Measurements from ENCODE around the gene TSPAN14. TPM values are rescaled to one million over a fixed set of nuclear protein-coding genes. Genes with fewer than 3 reads are reported as not detected.

Gene TSPAN14
- polyA plus RNA-seq, 1 donor (not counting 4 experiments of a cell fraction or from before 2014, with no cell fraction given): 71.1 TPM

DNA sequence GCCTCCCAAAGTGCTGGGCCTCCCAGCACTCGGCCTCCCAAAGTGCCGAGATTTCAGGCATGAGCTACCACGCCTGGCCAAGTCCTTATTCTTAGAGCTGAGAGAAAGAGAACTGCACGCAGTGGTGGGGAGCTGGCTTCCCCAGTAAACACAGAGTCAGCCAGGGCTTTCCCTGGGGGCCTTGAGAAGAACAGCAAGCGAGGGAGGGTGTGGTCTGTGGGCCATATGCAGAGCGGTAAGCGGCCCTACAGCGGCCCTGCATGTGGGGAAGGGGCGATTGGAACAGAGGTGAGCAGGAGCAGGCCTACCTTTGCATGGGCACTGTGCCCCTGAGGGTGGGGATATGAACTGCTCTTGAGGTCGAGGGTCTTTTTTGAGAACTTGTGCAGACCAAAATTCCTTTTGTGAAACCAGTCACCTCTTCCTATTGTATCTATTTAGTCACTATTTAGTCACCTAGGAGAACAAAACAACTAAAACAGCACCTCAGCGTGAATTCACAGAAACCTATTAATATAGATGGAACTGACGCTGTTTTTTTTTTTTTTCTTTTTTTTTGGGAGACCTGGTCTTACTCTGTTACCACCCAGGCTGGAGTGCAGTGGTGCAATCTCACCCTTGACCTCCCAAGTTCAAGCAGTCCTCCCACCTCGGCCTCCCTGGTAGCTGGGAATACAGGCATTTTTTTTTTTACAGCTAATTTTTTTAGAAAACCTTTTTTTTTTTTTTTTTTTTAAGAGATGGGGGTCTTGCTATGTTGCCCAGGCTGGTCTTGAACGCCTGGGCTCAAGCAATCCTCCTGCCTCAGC lies 46.7 kb downstream of the TSPAN14 start:
- Histone ChIP-seq H3K79me2 (ENCODE audit: control insufficient read depth, insufficient read depth, low read length) (peaks cover 75% of the 10 kb centered on the region), H4K20me1 (ENCODE audit: control insufficient read depth, extremely low read depth, insufficient read depth, low read length) (no peaks in the 10 kb centered on the region), H3K9ac (ENCODE audit: control insufficient read depth, extremely low read depth, insufficient read depth, low read length) (peak overlapping the region; percentile 67), H3K9me3 (ENCODE audit: control insufficient read depth, low read depth, low read length) (no peaks in the 10 kb centered on the region), H3K4me3 (ENCODE audit: control insufficient read depth in 2 of 3, extremely low read depth in 1 of 3, insufficient read depth in 2 of 3, low read depth in 1 of 3, low read length in 3 of 3) (no peak overlapping the region), H3K36me3 (ENCODE audit: control insufficient read depth in 2 of 2, extremely low read depth in 1 of 2, insufficient read depth in 2 of 2, low read length in 2 of 2) (peaks cover 4 to 19% of the 10 kb centered on the region in 2 experiments), H2AFZ (ENCODE audit: control insufficient read depth, low read length) (no peak overlapping the region), H3K4me1 (ENCODE audit: control insufficient read depth, extremely low read depth, insufficient read depth, low read length) (peaks cover 100% of the 10 kb centered on the region), H3K4me2 (ENCODE audit: control insufficient read depth, extremely low read depth, insufficient read depth, low read depth, low read length) (peak overlapping the region; percentile 48), H3K27ac (ENCODE audit: control insufficient read depth, insufficient read depth, low read length) (peak overlapping the region; percentile 89), H3K27me3 (ENCODE audit: control insufficient read depth, extremely low read depth, insufficient read depth, low read length) (no peaks in the 10 kb centered on the region), H3K9me1 (ENCODE audit: control insufficient read depth, extremely low read depth, insufficient read depth, low read length) (no peaks in the 10 kb centered on the region)
- dilution Hi-C loops (cut with MboI; ENCODE audit: extremely low pct_ligation_motif_present, low sequenced_read_pairs): no loop called here
- DNase-seq (ENCODE audit: low read depth, low spot score) (no peak), FAIRE-seq (no peak)
- TF ChIP-seq, protein P1, sequence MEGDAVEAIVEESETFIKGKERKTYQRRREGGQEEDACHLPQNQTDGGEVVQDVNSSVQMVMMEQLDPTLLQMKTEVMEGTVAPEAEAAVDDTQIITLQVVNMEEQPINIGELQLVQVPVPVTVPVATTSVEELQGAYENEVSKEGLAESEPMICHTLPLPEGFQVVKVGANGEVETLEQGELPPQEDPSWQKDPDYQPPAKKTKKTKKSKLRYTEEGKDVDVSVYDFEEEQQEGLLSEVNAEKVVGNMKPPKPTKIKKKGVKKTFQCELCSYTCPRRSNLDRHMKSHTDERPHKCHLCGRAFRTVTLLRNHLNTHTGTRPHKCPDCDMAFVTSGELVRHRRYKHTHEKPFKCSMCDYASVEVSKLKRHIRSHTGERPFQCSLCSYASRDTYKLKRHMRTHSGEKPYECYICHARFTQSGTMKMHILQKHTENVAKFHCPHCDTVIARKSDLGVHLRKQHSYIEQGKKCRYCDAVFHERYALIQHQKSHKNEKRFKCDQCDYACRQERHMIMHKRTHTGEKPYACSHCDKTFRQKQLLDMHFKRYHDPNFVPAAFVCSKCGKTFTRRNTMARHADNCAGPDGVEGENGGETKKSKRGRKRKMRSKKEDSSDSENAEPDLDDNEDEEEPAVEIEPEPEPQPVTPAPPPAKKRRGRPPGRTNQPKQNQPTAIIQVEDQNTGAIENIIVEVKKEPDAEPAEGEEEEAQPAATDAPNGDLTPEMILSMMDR (optimal IDR thresholded peaks at IDR 0.05 in 1 of 3, IDR thresholded peaks at IDR 0.05 in 1 of 3, conservative IDR thresholded peaks at IDR 0.05 in 1 of 3; ENCODE audit: extremely low read depth in 1 of 3, insufficient read depth in 2 of 3, low read length in 3 of 3): peak in 1 of 3 experiments; percentile 15
- no peak for TF ChIP-seq EZH2 (IDR thresholded peaks at IDR 0.05; ENCODE audit: low read length)

DNA sequence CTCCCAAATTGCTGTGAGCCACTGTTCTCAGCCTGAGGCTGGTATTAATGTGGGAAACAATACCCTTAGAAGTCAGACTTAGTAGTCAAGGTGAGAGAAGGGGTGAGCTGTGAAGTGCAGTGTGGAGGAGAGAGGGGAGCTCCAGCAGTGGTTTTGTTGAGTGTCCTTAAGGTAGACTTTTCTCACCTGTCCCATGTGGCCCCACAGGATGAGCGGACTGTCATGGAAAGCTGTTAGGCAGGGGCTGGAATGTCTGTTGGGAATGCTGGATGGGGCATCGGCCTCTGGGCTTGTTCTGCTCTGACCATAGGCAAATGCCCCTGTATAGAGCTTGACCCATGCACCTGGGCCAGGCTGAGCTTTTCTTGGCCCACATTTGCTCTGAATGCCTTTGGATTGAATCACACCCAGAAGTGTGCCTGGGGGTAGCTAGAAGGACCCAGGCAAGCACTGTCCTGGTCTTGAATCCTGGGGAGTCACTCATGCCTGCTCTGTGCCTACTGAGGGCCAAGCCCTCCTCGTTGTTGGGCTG lies 47.3 kb downstream of the TSPAN14 start:
- peaks cover 68% of the 10 kb centered on the region for H3K79me2 ChIP-seq (ENCODE audit: control insufficient read depth, insufficient read depth, low read length)
- no peaks in the 10 kb centered on the region for H3K9me3 ChIP-seq (ENCODE audit: control insufficient read depth, low read depth, low read length)
- no peaks in the 10 kb centered on the region for H4K20me1 ChIP-seq (ENCODE audit: control insufficient read depth, extremely low read depth, insufficient read depth, low read length)
- TF ChIP-seq, protein P1 (optimal IDR thresholded peaks at IDR 0.05 in 1 of 3, IDR thresholded peaks at IDR 0.05 in 1 of 3, conservative IDR thresholded peaks at IDR 0.05 in 1 of 3; ENCODE audit: extremely low read depth in 1 of 3, insufficient read depth in 2 of 3, low read length in 3 of 3): no peak
- H2AFZ ChIP-seq (ENCODE audit: control insufficient read depth, low read length): no peak overlapping the region
- peaks cover 100% of the 10 kb centered on the region for H3K4me1 ChIP-seq (ENCODE audit: control insufficient read depth, extremely low read depth, insufficient read depth, low read length)
- H3K9me1 ChIP-seq (ENCODE audit: control insufficient read depth, extremely low read depth, insufficient read depth, low read length): no peaks in the 10 kb centered on the region
- peak overlapping the region; percentile 89 for H3K27ac ChIP-seq (ENCODE audit: control insufficient read depth, insufficient read depth, low read length)
- peak overlapping the region; percentile 67 for H3K9ac ChIP-seq (ENCODE audit: control insufficient read depth, extremely low read depth, insufficient read depth, low read length)
- FAIRE-seq (peak; percentile 59), DNase-seq (ENCODE audit: low read depth, low spot score) (no peak)
- no peak overlapping the region for H3K4me3 ChIP-seq (ENCODE audit: control insufficient read depth in 2 of 3, extremely low read depth in 1 of 3, insufficient read depth in 2 of 3, low read depth in 1 of 3, low read length in 3 of 3)
- no peaks in the 10 kb centered on the region for H3K27me3 ChIP-seq (ENCODE audit: control insufficient read depth, extremely low read depth, insufficient read depth, low read length)
- H3K4me2 ChIP-seq (ENCODE audit: control insufficient read depth, extremely low read depth, insufficient read depth, low read depth, low read length): peak overlapping the region; percentile 48
- dilution Hi-C loops (cut with MboI; ENCODE audit: extremely low pct_ligation_motif_present, low sequenced_read_pairs): no loop called here
- H3K36me3 ChIP-seq (ENCODE audit: control insufficient read depth in 2 of 2, extremely low read depth in 1 of 2, insufficient read depth in 2 of 2, low read length in 2 of 2): peaks cover 4 to 19% of the 10 kb centered on the region in 2 experiments
